Measurements from ENCODE around the gene NRIP2.
A peak's percentile ranks its signal among the peaks of the same experiment; 100 is the strongest.

Gene NRIP2

GRCh38 chr12:2805143-2805520, 29.7 kb downstream of the NRIP2 start:
- DNase-seq (ENCODE audit: low read depth): no peak

- DNase-seq (ENCODE audit: low read depth): peak; percentile 83
Measured at GRCh38 chr12:2804393-2805142, 30.3 kb downstream of the NRIP2 start.

- no peak for DNase-seq (ENCODE audit: low read depth)
Measured at GRCh38 chr12:2803635-2804392, 31.0 kb downstream of the NRIP2 start.

GRCh38 chr12:2801044-2801783, 33.6 kb downstream of the NRIP2 start:
- DNase-seq (ENCODE audit: low read depth): no peak

GRCh38 chr12:2800046-2800570, 34.7 kb downstream of the NRIP2 start:
- no peak for DNase-seq (ENCODE audit: low read depth)

- DNase-seq (ENCODE audit: low read depth): peak; percentile 23
Measured at GRCh38 chr12:2797721-2798418, 37.0 kb downstream of the NRIP2 start.

- peak; percentile 12 for DNase-seq (ENCODE audit: low read depth)
Measured at GRCh38 chr12:2796187-2796666, 38.6 kb downstream of the NRIP2 start.

- peak; percentile 57 for DNase-seq (ENCODE audit: low read depth)
Measured at GRCh38 chr12:2795291-2796186, 39.3 kb downstream of the NRIP2 start.

GRCh38 chr12:2794736-2795289, 40.0 kb downstream of the NRIP2 start, which contains the start of gene FKBP4:
Gene FKBP4, plus strand, starts transcription at chr12:2794970. Its CDS starts 170 bp downstream, at chr12:2795140.
- peak; percentile 86 for DNase-seq (ENCODE audit: low read depth)

- DNase-seq (ENCODE audit: low read depth): no peak
Measured at GRCh38 chr12:2794191-2794735, 40.6 kb downstream of the NRIP2 start.

- no peak for DNase-seq (ENCODE audit: low read depth)
Measured at GRCh38 chr12:2793561-2793960, 41.3 kb downstream of the NRIP2 start.

- DNase-seq (ENCODE audit: low read depth): no peak
Measured at GRCh38 chr12:2792671-2793500, 41.9 kb downstream of the NRIP2 start.

GRCh38 chr12:2791089-2791488, 43.7 kb downstream of the NRIP2 start:
- no peak for DNase-seq (ENCODE audit: low read depth)

GRCh38 chr12:2785017-2785416, 49.8 kb downstream of the NRIP2 start:
- no peak for DNase-seq (ENCODE audit: low read depth)

GRCh38 chr12:2783936-2784600, 50.8 kb downstream of the NRIP2 start:
- peak; percentile 32 for DNase-seq (ENCODE audit: low read depth)

- no peak for DNase-seq (ENCODE audit: low read depth)
Measured at GRCh38 chr12:2779281-2779680, 55.6 kb downstream of the NRIP2 start.

- DNase-seq (ENCODE audit: low read depth): no peak
Measured at GRCh38 chr12:2776129-2776806, 58.6 kb downstream of the NRIP2 start.

GRCh38 chr12:2775431-2775830, 59.4 kb downstream of the NRIP2 start:
- no peak for DNase-seq (ENCODE audit: low read depth)
